ENCODE results near the gene DPP6. TPM values are rescaled to one million over a fixed set of nuclear protein-coding genes. Genes with fewer than 3 reads are reported as not detected.

The DPP6 gene
- total RNA-seq, 3 donors from 2014 or later = 0.59 to 0.98 TPM; not detected in 1

- no peak for TF ChIP-seq POLR2A (IDR thresholded peaks at IDR 0.05)
- no peak for TF ChIP-seq POLR2AphosphoS5 (IDR thresholded peaks at IDR 0.05)
- no peak for TF ChIP-seq CTCF (IDR thresholded peaks at IDR 0.05)
- Histone ChIP-seq H3K27ac (no peak overlapping the region), H3K4me1 (no peaks in the 10 kb centered on the region), H3K36me3 (no peaks in the 10 kb centered on the region), H3K4me3 (no peak overlapping the region), H3K9me3 (no peaks in the 10 kb centered on the region), H3K27me3 (peaks cover 0 to 21% of the 10 kb centered on the region in 2 donors)
- intact Hi-C loops (cut with DNase I; ENCODE audit: low total_unique reads) = loop anchor here (5.0 kb wide), 1 partner anchor 1630 kb away; no protein-coding TSS in a partner anchor
- no peak for DNase-seq (ENCODE audit: low spot score in 2 of 2)
These were observed 819.9 kb downstream of the DPP6 start for GRCh38 chr7:154871928-154872750.

- Histone ChIP-seq H3K36me3 (no peaks in the 10 kb centered on the region), H3K27me3 (peaks cover 0 to 16% of the 10 kb centered on the region in 2 donors), H3K27ac (no peak overlapping the region), H3K4me3 (no peak overlapping the region), H3K4me1 (no peaks in the 10 kb centered on the region), H3K9me3 (no peaks in the 10 kb centered on the region)
- intact Hi-C loops (cut with DNase I; ENCODE audit: low total_unique reads) = loop anchor here (5.0 kb wide), 1 partner anchor 1629 kb away; no protein-coding TSS in a partner anchor
- TF ChIP-seq POLR2AphosphoS5 (IDR thresholded peaks at IDR 0.05) (no peak), POLR2A (IDR thresholded peaks at IDR 0.05) (no peak), CTCF (IDR thresholded peaks at IDR 0.05) (no peak)
- DNase-seq (ENCODE audit: low spot score in 2 of 2) = no peak
These were observed 820.8 kb downstream of the DPP6 start for GRCh38 chr7:154872811-154873499.

GRCh38 chr7:154873500-154874121 lies 821.4 kb downstream of the DPP6 start:
- Histone ChIP-seq H3K27me3 (peaks cover 0 to 9% of the 10 kb centered on the region in 2 donors), H3K27ac (no peak overlapping the region), H3K4me1 (no peaks in the 10 kb centered on the region), H3K36me3 (no peaks in the 10 kb centered on the region), H3K4me3 (no peak overlapping the region), H3K9me3 (no peaks in the 10 kb centered on the region)
- no peak for TF ChIP-seq POLR2A (IDR thresholded peaks at IDR 0.05)
- no peak for TF ChIP-seq POLR2AphosphoS5 (IDR thresholded peaks at IDR 0.05)
- TF ChIP-seq CTCF (IDR thresholded peaks at IDR 0.05) = no peak
- DNase-seq (ENCODE audit: low spot score in 2 of 2) = no peak
- intact Hi-C loops (cut with DNase I; ENCODE audit: low total_unique reads) = loop anchor here (5.0 kb wide), 1 partner anchor 1629 kb away; no protein-coding TSS in a partner anchor

GRCh38 chr7:154874409-154875113 lies 822.4 kb downstream of the DPP6 start:
- no peaks in the 10 kb centered on the region for H3K36me3 ChIP-seq
- intact Hi-C loops (cut with DNase I; ENCODE audit: low total_unique reads) = loop anchor here (5.0 kb wide), 1 partner anchor 1628 kb away; no protein-coding TSS in a partner anchor
- no peaks in the 10 kb centered on the region for H3K4me1 ChIP-seq
- TF ChIP-seq CTCF (IDR thresholded peaks at IDR 0.05) = no peak
- TF ChIP-seq POLR2A (IDR thresholded peaks at IDR 0.05) = no peak
- no peak for TF ChIP-seq POLR2AphosphoS5 (IDR thresholded peaks at IDR 0.05)
- H3K27ac ChIP-seq = no peak overlapping the region
- H3K4me3 ChIP-seq = no peak overlapping the region
- no peak for DNase-seq (ENCODE audit: low spot score in 2 of 2)
- peaks cover 0 to 9% of the 10 kb centered on the region in 2 donors for H3K27me3 ChIP-seq
- H3K9me3 ChIP-seq = no peaks in the 10 kb centered on the region
